Heart right ventricle (tissue), 16 donors: ENCODE measurements around the gene HARS2. TPM values are rescaled to one million over a fixed set of nuclear protein-coding genes. Genes with fewer than 3 reads are reported as not detected.
"Not testable (repeated sequence)": the region's sequence is repeated elsewhere in the genome, so short reads cannot be mapped to it uniquely, and the experiment has no call there.

Source experiments
- ATAC-seq, 8 donors: fragments of 200-7000 bp; cut with Tn5 transposase; one replicate each; pipeline ENCODE4 v1.9.1; 2020; ENCODE audit warnings: mild to moderate bottlenecking in 8 of 8, moderate library complexity in 8 of 8, moderate number of reproducible peaks in 1 of 8
- DNase-seq, 2 donors: peaks; one replicate each; pipeline ENCODE4 v3.0.0-alpha.2; 2020
- H3K27ac ChIP-seq, 10 donors: fragments of 200-600 bp; sonication (generic) in 2 of 10; one replicate each; pipeline versions ENCODE4 v1.5.0 to v1.8.0; 2020 to 2022; ENCODE audit warnings: mild to moderate bottlenecking in 3 of 10
- H3K27me3 ChIP-seq, 7 donors: fragments of 200-600 bp; one replicate each; pipeline ENCODE4 v1.8.0; 2021 to 2022; ENCODE audit warnings: mild to moderate bottlenecking in 2 of 7
- H3K36me3 ChIP-seq, 9 donors: fragments of 200-600 bp; sonication (generic) in 1 of 9; one replicate each; pipeline versions ENCODE4 v1.5.0 to v1.8.0; 2020 to 2022; ENCODE audit warnings: mild to moderate bottlenecking in 2 of 9
- H3K4me1 ChIP-seq, 9 donors: fragments of 200-600 bp; sonication (generic) in 1 of 9; one replicate each; pipeline versions ENCODE4 v1.5.0 to v1.8.0; 2020 to 2022; ENCODE audit warnings: mild to moderate bottlenecking in 4 of 9
- H3K4me3 ChIP-seq, 10 donors: fragments of 200-600 bp; sonication (generic) in 2 of 10; one replicate each; pipeline versions ENCODE4 v1.5.0 to v1.8.0; 2020 to 2022; ENCODE audit warnings: mild to moderate bottlenecking in 7 of 10, moderate library complexity in 2 of 10
- H3K9me3 ChIP-seq, 11 donors: fragments of 200-600 bp in 10 of 11; sonication (generic) in 2 of 11; one replicate each; pipeline versions ENCODE4 v1.5.0 to v1.8.0; 2013 to 2022; ENCODE audit warnings: mild to moderate bottlenecking in 2 of 11, control low read depth in 1 of 11, moderate library complexity in 1 of 11
- WGBS, 2 donors: extraction: QIAGEN DNeasy Blood & Tissue Kit; methylation state at CpG; one replicate each; pipeline ENCODE4 v1.1.7; 2013; ENCODE audit warnings: inconsistent platforms in 1 of 2; 5-methylcytosine and 5-hydroxymethylcytosine counted together
- intact Hi-C, 10 donors: fragments of 100-400 bp; cut with DNase I; formaldehyde crosslinking; loops; one replicate each; pipeline versions ENCODE4 v1.11.1 to v1.14.2; 2022
- polyA plus RNA-seq, 2 donors: library from polyadenylated mRNA; stranded (reverse); fragments of 200-250 nt; gene quantifications; one replicate each; pipeline ENCODE4 v1.2.3, GENCODE V29; 2013
- total RNA-seq, 10 donors: library from RNA; stranded (reverse); fragmentation: NEBNext Ultra II Directional in 3 of 10; extraction: Animal tissue kit (Norgen Biotek cat#: 25700) in 3 of 10; gene quantifications; one replicate each; pipeline versions ENCODE4 v1.2.1 to v1.2.4, GENCODE V29; 2021 to 2023
- TF ChIP-seq, protein P1 (sequence below), 9 donors: fragments of 200-600 bp; sonication (generic) in 2 of 9; IDR thresholded peaks; one replicate each; pipeline versions ENCODE4 v1.5.0 to v1.8.0; 2021 to 2022; ENCODE audit warnings: antibody characterized with exemption in 9 of 9, mild to moderate bottlenecking in 5 of 9, moderate library complexity in 1 of 9
- donor health status: Arrhythmogenic right ventricular cardiomyopathy.
- donor health status: ischemic (EF 13 %, LVEDD 7.1; RV severe dilation, severe dysfunction).
- donor health status: healthy with polysubstance abuse.
- donor health status: DM: no; HTN: yes; CAD: no.
- donor health status: DM: no; HTN: no; CAD: no.
- donor health status: ischemic (EF 25% LVEDD 6.9; RV normal size, moderate dysfunction).
- donor health status: ischemic (EF 25% LVEDD 5.7; RV mildly dilated, moderate dysfunction).
- donor health status: healthy.
- donor health status: DM: yes; HTN: yes; CAD: no.
- donor health status: Ischemic cardiomyopathy.
- donor health status: ischemic (EF 35%, LVEDD 5.7; RV mildly dilated, moderate dysfunction).
- donor health status: nonischemic (EF 11% LVEDD 7.7; RV severe dilation, severe dysfunction).
- donor health status: DM: yes; HTN: yes; CAD: no.
- donor health status: PGD.
- donor health status: ischemic (EF 29% LVEDD 5.4; RV normal size, mild dysfunction).
- donor health status: nonischemic (EF 23%, LVEDD 6.1; RV moderate dilation, normal function).

The HARS2 gene
- total and polyA plus RNA-seq, 12 donors = 19.2 to 37.3 (median 27.7) TPM

- ATAC-seq = peak in 4 of 8 donors; percentile 3 to 32 (median 5)
- H3K4me3 ChIP-seq = peak overlapping the region; percentile 53 to 99 (median 90)
- TF ChIP-seq, protein P1, sequence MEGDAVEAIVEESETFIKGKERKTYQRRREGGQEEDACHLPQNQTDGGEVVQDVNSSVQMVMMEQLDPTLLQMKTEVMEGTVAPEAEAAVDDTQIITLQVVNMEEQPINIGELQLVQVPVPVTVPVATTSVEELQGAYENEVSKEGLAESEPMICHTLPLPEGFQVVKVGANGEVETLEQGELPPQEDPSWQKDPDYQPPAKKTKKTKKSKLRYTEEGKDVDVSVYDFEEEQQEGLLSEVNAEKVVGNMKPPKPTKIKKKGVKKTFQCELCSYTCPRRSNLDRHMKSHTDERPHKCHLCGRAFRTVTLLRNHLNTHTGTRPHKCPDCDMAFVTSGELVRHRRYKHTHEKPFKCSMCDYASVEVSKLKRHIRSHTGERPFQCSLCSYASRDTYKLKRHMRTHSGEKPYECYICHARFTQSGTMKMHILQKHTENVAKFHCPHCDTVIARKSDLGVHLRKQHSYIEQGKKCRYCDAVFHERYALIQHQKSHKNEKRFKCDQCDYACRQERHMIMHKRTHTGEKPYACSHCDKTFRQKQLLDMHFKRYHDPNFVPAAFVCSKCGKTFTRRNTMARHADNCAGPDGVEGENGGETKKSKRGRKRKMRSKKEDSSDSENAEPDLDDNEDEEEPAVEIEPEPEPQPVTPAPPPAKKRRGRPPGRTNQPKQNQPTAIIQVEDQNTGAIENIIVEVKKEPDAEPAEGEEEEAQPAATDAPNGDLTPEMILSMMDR (IDR thresholded peaks at IDR 0.05) = no peak
- H3K27ac ChIP-seq = peak overlapping the region; percentile 54 to 92 (median 86)
- H3K9me3 ChIP-seq = no peaks in the 10 kb centered on the region
- 0 to 2% methylated on average over 27 of the region's 27 CpGs for WGBS, 2 donors
- H3K36me3 ChIP-seq = peaks cover 0 to 77% (median 31%) of the 10 kb centered on the region in 9 donors
- H3K27me3 ChIP-seq = no peaks in the 10 kb centered on the region
- intact Hi-C loops = loop anchor here in 5 of 10 donors (5.0 to 10.0 kb wide), 6 partner anchors 45 to 282 kb away; partner anchors contain the start of genes ANKHD1 (in 2 of the 5), EIF4EBP3 (in 2 of the 5), APBB3 (in 1 of the 5) and HARS1 (in 1 of the 5)
- H3K4me1 ChIP-seq = peaks cover 4 to 45% (median 26%) of the 10 kb centered on the region in 9 donors
- DNase-seq = no peak
These were observed 44.2 kb upstream of the HARS2 start for GRCh38 chr5:140647042-140647419.

GRCh38 chr5:140658870-140659269 lies 32.4 kb upstream of the HARS2 start:
- 94 to 99% methylated on average over 17 of the region's 17 CpGs for WGBS, 2 donors
- Histone ChIP-seq H3K9me3 (no peaks in the 10 kb centered on the region), H3K27me3 (no peaks in the 10 kb centered on the region), H3K36me3 (peaks cover 7 to 96% (median 85%) of the 10 kb centered on the region in 9 donors), H3K4me3 (no peak overlapping the region), H3K4me1 (peaks cover 0 to 7% (median 3%) of the 10 kb centered on the region in 9 donors), H3K27ac (no peak overlapping the region)
- intact Hi-C loops = no loop called here
- ATAC-seq (no peak), DNase-seq (no peak)
- TF ChIP-seq, protein P1 (IDR thresholded peaks at IDR 0.05) = no peak

DNA sequence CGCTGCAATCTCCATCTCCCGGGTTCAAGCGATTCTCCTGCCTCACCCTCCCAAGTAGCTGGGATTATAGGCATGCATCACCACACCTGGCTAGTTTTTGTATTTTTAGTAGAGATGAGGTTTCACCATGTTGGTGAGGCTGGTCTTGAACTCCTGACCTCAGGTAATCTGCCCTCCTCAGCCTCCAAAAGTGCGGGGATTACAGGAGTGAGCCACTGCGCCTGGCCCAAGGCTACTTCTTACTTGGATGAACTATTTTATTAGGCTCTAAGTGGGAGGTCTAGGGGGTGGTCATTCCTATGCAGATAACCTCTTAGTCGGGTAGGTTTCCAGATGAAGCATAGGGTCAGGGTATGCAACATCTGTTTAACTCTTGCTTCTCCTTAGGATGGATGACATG lies 30.9 kb upstream of the HARS2 start:
- ATAC-seq, H3K27me3 ChIP-seq, DNase-seq, H3K4me3 ChIP-seq, H3K9me3 ChIP-seq, H3K27ac ChIP-seq: not testable (repeated sequence)
- H3K36me3 ChIP-seq = peaks cover 7 to 81% (median 75%) of the 10 kb centered on the region in 9 donors
- intact Hi-C loops = loop anchor here in 2 of 10 donors (10.0 kb wide), 1 partner anchor 256 kb away; the partner anchor contains the start of gene ANKHD1 (in 2 of the 2)
- 84 to 91% methylated on average over 6 of the region's 6 CpGs for WGBS, 2 donors
- peaks cover 0 to 14% (median 8%) of the 10 kb centered on the region in 9 donors for H3K4me1 ChIP-seq

DNA sequence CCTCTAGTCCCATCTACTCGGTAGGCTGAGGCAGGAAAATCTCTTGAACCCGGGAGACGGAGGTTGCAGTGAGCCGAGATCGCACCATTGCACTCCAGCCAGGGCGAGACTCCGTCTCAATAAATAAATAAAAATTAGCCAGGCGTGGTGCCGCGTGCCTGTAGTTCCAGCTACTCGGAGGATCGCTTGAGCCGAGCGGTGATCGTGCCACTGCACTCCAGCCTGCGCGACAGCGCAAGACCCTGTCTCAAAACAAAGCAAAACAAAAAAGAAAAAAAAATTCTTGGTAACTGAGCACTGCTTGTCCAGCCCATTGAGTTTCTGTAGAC lies 27.3 kb upstream of the HARS2 start:
- peaks cover 6 to 39% (median 26%) of the 10 kb centered on the region in 9 donors for H3K4me1 ChIP-seq
- intact Hi-C loops = loop anchor here in 3 of 10 donors (2.0 to 10.0 kb wide), 2 partner anchors 27 to 259 kb away; partner anchors contain the start of genes ANKHD1 (in 2 of the 3), HARS1 (in 1 of the 3) and HARS2 (in 1 of the 3)
- peak in 3 of 8 donors; percentile 16 to 31 (median 22) for ATAC-seq
- 8 to 9% methylated on average over 18 of the region's 18 CpGs for WGBS, 2 donors
- TF ChIP-seq, protein P1 (IDR thresholded peaks at IDR 0.05) = no peak
- H3K4me3 ChIP-seq = peak overlapping the region; percentile 64 to 94 (median 80)
- DNase-seq = no peak
- H3K27me3 ChIP-seq = no peaks in the 10 kb centered on the region
- peak overlapping the region; percentile 85 to 94 (median 92) for H3K27ac ChIP-seq
- peaks cover 0 to 67% (median 48%) of the 10 kb centered on the region in 9 donors for H3K36me3 ChIP-seq
- H3K9me3 ChIP-seq = no peaks in the 10 kb centered on the region
